ENCODE results near the gene DUSP3. TPM values are rescaled to one million over a fixed set of nuclear protein-coding genes. Genes with fewer than 3 reads are reported as not detected.

Gene DUSP3
- 10 to 100 TPM; 38.6 to 50.1 (median 41.2) TPM for total RNA-seq

GRCh38 chr17:43778337-43779144 is at the start of gene DUSP3:
Gene DUSP3 (minus strand): TSS chr17:43778977. CDS start chr17:43778924, 53 bp downstream.
- Histone ChIP-seq H3K36me3 (peaks cover 0 to 30% (median 7%) of the 10 kb centered on the region in 3 donors), H3K4me1 (peaks cover 0 to 44% (median 9%) of the 10 kb centered on the region in 4 donors), H3K27me3 (no peaks in the 10 kb centered on the region), H3K4me3 (peak within 1 kb of the TSS; percentile 90 to 100 (median 98)), H3K9me3 (no peaks in the 10 kb centered on the region), H3K27ac (peak within 1 kb of the TSS; percentile 99 to 100 (median 100))
- 0 to 2% methylated on average over 23 to 40 of the region's 100 CpGs for WGBS, 2 donors
- peak; percentile 97 to 98 for DNase-seq (ENCODE audit: low spot score in 2 of 2)
- TF ChIP-seq, protein P1, sequence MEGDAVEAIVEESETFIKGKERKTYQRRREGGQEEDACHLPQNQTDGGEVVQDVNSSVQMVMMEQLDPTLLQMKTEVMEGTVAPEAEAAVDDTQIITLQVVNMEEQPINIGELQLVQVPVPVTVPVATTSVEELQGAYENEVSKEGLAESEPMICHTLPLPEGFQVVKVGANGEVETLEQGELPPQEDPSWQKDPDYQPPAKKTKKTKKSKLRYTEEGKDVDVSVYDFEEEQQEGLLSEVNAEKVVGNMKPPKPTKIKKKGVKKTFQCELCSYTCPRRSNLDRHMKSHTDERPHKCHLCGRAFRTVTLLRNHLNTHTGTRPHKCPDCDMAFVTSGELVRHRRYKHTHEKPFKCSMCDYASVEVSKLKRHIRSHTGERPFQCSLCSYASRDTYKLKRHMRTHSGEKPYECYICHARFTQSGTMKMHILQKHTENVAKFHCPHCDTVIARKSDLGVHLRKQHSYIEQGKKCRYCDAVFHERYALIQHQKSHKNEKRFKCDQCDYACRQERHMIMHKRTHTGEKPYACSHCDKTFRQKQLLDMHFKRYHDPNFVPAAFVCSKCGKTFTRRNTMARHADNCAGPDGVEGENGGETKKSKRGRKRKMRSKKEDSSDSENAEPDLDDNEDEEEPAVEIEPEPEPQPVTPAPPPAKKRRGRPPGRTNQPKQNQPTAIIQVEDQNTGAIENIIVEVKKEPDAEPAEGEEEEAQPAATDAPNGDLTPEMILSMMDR (IDR thresholded peaks at IDR 0.05): peak in 3 of 5 experiments; percentile 4 to 52 (median 35)
- TF ChIP-seq POLR2A (IDR thresholded peaks at IDR 0.05) (peak; percentile 94 to 95), EP300 (IDR thresholded peaks at IDR 0.05) (peak; percentile 94 to 96)

GRCh38 chr17:43827596-43827995 is 48.8 kb upstream of the DUSP3 start:
- Histone ChIP-seq H3K4me1 (peaks cover 0 to 5% (median 2%) of the 10 kb centered on the region in 4 donors), H3K27ac (no peak overlapping the region), H3K27me3 (no peaks in the 10 kb centered on the region), H3K4me3 (no peak overlapping the region), H3K9me3 (no peaks in the 10 kb centered on the region), H3K36me3 (peaks cover 0 to 61% (median 0%) of the 10 kb centered on the region in 3 donors)
- TF ChIP-seq, protein P1 (IDR thresholded peaks at IDR 0.05): no peak
- TF ChIP-seq POLR2A (IDR thresholded peaks at IDR 0.05) (no peak), EP300 (IDR thresholded peaks at IDR 0.05) (no peak)
- DNase-seq (ENCODE audit: low spot score in 2 of 2): no peak
- WGBS, 2 donors: 93 to 96% methylated on average over 9 of the region's 9 CpGs

DNA sequence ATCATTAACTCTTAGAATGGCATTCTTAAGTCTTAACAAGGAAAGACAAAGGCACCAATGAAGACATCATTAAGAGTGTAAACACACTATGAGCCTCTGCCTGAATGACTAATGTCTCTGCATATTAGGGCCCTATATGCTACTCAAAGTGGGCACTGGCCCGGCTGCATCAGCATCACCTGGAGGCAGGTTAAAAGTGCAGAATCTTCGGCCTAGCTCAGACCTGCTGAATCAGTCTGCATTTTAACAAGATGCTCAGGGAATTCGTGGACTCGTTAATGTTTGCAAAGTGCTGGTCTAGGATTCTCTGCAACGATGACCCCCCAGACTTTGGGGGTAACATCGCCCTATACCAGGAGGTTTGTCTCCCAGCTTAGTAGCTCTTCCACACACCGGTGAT is 47.4 kb upstream of the DUSP3 start:
- TF ChIP-seq POLR2A (IDR thresholded peaks at IDR 0.05) (no peak), EP300 (IDR thresholded peaks at IDR 0.05) (no peak)
- TF ChIP-seq, protein P1 (IDR thresholded peaks at IDR 0.05): no peak
- H3K27me3 ChIP-seq: no peaks in the 10 kb centered on the region
- H3K27ac ChIP-seq: no peak overlapping the region
- H3K36me3 ChIP-seq: peaks cover 0 to 62% (median 0%) of the 10 kb centered on the region in 3 donors
- H3K4me1 ChIP-seq: no peaks in the 10 kb centered on the region
- 92 to 93% methylated on average over 7 of the region's 7 CpGs for WGBS, 2 donors
- H3K9me3 ChIP-seq: no peaks in the 10 kb centered on the region
- DNase-seq (ENCODE audit: low spot score in 2 of 2): no peak
- no peak overlapping the region for H3K4me3 ChIP-seq

GRCh38 chr17:43825567-43825966 is 46.8 kb upstream of the DUSP3 start:
- DNase-seq (ENCODE audit: low spot score in 2 of 2): no peak
- H3K9me3 ChIP-seq: no peaks in the 10 kb centered on the region
- WGBS, 2 donors: 85 to 94% methylated on average over 12 of the region's 12 CpGs
- H3K4me1 ChIP-seq: no peaks in the 10 kb centered on the region
- peaks cover 0 to 66% (median 0%) of the 10 kb centered on the region in 3 donors for H3K36me3 ChIP-seq
- TF ChIP-seq, protein P1 (IDR thresholded peaks at IDR 0.05): no peak
- TF ChIP-seq POLR2A (IDR thresholded peaks at IDR 0.05) (no peak), EP300 (IDR thresholded peaks at IDR 0.05) (no peak)
- H3K27ac ChIP-seq: no peak overlapping the region
- no peak overlapping the region for H3K4me3 ChIP-seq
- no peaks in the 10 kb centered on the region for H3K27me3 ChIP-seq

All from tibial nerve (tissue), 4 donors.